GM18499 (cell line): ENCODE data around the gene ACKR2.

ENCODE experiments used
- ATAC-seq: cut with Tn5 transposase; IDR thresholded peaks from one replicate; pipeline ENCODE4 v1.9.1; 2021; ENCODE audit warnings: moderate number of reproducible peaks; ENCODE audit not compliant: insufficient read depth, unreplicated experiment

The ACKR2 gene

DNA sequence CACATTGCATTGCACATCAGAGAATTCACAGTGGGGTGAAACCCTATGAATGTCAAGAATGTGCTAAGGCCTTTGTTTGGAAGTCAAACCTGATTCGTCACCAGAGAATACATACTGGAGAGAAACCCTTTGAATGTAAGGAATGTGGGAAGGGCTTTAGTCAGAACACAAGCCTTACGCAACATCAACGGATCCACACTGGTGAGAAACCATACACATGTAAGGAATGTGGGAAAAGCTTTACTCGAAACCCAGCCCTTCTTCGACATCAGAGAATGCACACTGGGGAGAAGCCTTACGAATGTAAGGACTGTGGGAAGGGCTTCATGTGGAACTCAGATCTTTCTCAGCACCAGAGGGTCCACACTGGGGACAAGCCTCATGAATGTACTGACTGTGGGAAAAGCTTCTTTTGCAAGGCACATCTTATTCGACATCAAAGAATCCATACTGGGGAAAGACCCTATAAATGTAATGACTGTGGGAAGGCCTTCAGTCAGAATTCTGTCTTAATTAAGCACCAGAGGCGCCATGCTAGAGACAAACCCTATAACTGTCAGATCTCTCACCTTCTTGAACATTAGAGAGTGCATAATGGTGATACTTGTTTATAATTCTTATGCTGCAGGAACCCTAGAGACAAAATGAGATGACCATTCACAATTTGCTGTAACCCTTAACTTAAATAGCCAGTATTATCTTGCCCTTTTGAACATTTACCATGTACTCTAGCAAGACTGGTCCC lies 105.7 kb downstream of the ACKR2 start:
- ATAC-seq = no peak
